IMR-90 (cell line): ENCODE measurements around the gene DYRK1B. TPM values are rescaled to one million over a fixed set of nuclear protein-coding genes. Genes with fewer than 3 reads are reported as not detected.

Experiments used
- ATAC-seq: fragments of 200-7000 bp; cut with Tn5 transposase; 2 replicates; pipeline ENCODE4 v1.9.1; 2020; ENCODE audit warnings: low read depth, mild to moderate bottlenecking, moderate library complexity
- BruUV-seq: library from RNA; stranded (reverse); fragments of 400-500 nt; replicated peaks from 2 replicates; lab custom pipeline; 2021; lab: Mats Ljungman, UMichigan
- CTCF ChIA-PET: fragments of 300-600 bp; formaldehyde crosslinking; extraction: SDS; loops from one replicate; lab custom pipeline; 2021; ENCODE audit warnings: antibody characterized with exemption; lab: Yijun Ruan, JAX
- POLR2A ChIA-PET: fragments of 300-600 bp; sonication (Branson Sonifier 250); formaldehyde crosslinking; loops from one replicate; lab custom pipeline; 2022; ENCODE audit warnings: antibody characterized with exemption; ENCODE audit not compliant: unreplicated experiment; lab: Charles Lee
- DNase-seq: peaks from one replicate; pipeline ENCODE4 v3.0.0; 2013
- H2AFZ ChIP-seq: replicated peaks from 2 replicates; pipeline ENCODE3; 2013; ENCODE audit warnings: low read length, mild to moderate bottlenecking; ENCODE audit not compliant: poor library complexity
- H2AK5ac ChIP-seq: 2 replicates; pipeline ENCODE4 v1.6.1; 2013; ENCODE audit warnings: low read depth, low read length, inconsistent platforms
- H2AK9ac ChIP-seq: replicated peaks from 2 replicates; pipeline ENCODE3; 2013; ENCODE audit warnings: mild to moderate bottlenecking, low read depth, low read length, moderate library complexity; ENCODE audit not compliant: poor library complexity
- H2BK120ac ChIP-seq: 2 replicates; pipeline ENCODE4 v1.6.1; 2013; ENCODE audit warnings: low read depth, low read length, inconsistent platforms
- H2BK15ac ChIP-seq: 3 replicates; pipeline ENCODE4 v1.6.1; 2013; ENCODE audit warnings: low read depth, low read length, inconsistent platforms
- H2BK20ac ChIP-seq: 2 replicates; pipeline ENCODE4 v1.6.1; 2013; ENCODE audit warnings: low read depth, mild to moderate bottlenecking, inconsistent platforms, low read length, moderate library complexity
- H2BK5ac ChIP-seq: 2 replicates; pipeline ENCODE4 v1.6.1; 2013; ENCODE audit warnings: mild to moderate bottlenecking, low read depth, low read length, inconsistent platforms; ENCODE audit not compliant: poor library complexity, severe bottlenecking
- H3K14ac ChIP-seq: replicated peaks from 2 replicates; pipeline ENCODE4 v1.6.1; 2013; ENCODE audit warnings: low read depth, low read length, inconsistent platforms
- H3K18ac ChIP-seq: 2 replicates; pipeline ENCODE4 v1.6.1; 2013; ENCODE audit warnings: low read depth, low read length, control low read depth
- H3K23ac ChIP-seq: 2 replicates; pipeline ENCODE4 v1.6.1; 2013; ENCODE audit warnings: low read depth, low read length, inconsistent platforms
- H3K27ac ChIP-seq: 2 replicates; pipeline ENCODE4 v1.5.1; 2013; ENCODE audit warnings: mild to moderate bottlenecking, control low read depth, low read length; ENCODE audit not compliant: insufficient read depth
- H3K27me3 ChIP-seq: 2 replicates; pipeline ENCODE4 v1.6.1; 2013; ENCODE audit warnings: low read length; ENCODE audit not compliant: control insufficient read depth, insufficient read depth
- H3K36me3 ChIP-seq: 2 replicates; pipeline ENCODE4 v1.6.1; 2013; ENCODE audit warnings: low read length, mixed read lengths; ENCODE audit not compliant: control insufficient read depth, insufficient read depth
- H3K4ac ChIP-seq: 2 replicates; pipeline ENCODE4 v1.6.1; 2013; ENCODE audit warnings: low read depth, low read length, inconsistent platforms
- H3K4me1 ChIP-seq: 2 replicates; pipeline ENCODE4 v1.6.1; 2013; ENCODE audit warnings: low read length, mixed read lengths; ENCODE audit not compliant: control insufficient read depth, insufficient read depth
- H3K4me2 ChIP-seq: 2 replicates; pipeline ENCODE4 v1.6.1; 2013; ENCODE audit warnings: low read depth, mild to moderate bottlenecking, control low read depth, low read length, moderate library complexity
- H3K4me3 ChIP-seq: 2 replicates; pipeline ENCODE4 v1.5.1; 2013; ENCODE audit warnings: low read depth, mild to moderate bottlenecking, control low read depth, low read length, moderate library complexity; ENCODE audit not compliant: insufficient read depth
- H3K56ac ChIP-seq: 2 replicates; pipeline ENCODE4 v1.6.1; 2013; ENCODE audit warnings: low read length, inconsistent platforms; ENCODE audit not compliant: insufficient read depth; ENCODE audit errors: extremely low read depth
- H3K79me1 ChIP-seq, 2 experiments: 2 replicates each; pipeline ENCODE4 v1.6.1; 2013; ENCODE audit warnings: low read length in 2 of 2, inconsistent platforms in 1 of 2, low read depth in 1 of 2
- H3K9ac ChIP-seq: 2 replicates; pipeline ENCODE4 v1.6.1; 2013; ENCODE audit warnings: low read depth, low read length, control low read depth
- H3K9me1 ChIP-seq: 2 replicates; pipeline ENCODE4 v1.6.1; 2013; ENCODE audit warnings: low read length, inconsistent platforms; ENCODE audit not compliant: insufficient read depth
- H3K9me3 ChIP-seq: 2 replicates; pipeline ENCODE4 v1.6.1; 2013; ENCODE audit warnings: low read length; ENCODE audit not compliant: control insufficient read depth, insufficient read depth
- H4K20me1 ChIP-seq: 2 replicates; pipeline ENCODE4 v1.6.1; 2013; ENCODE audit warnings: low read length, inconsistent platforms; ENCODE audit not compliant: insufficient read depth
- H4K5ac ChIP-seq: 2 replicates; pipeline ENCODE4 v1.6.1; 2013; ENCODE audit warnings: mild to moderate bottlenecking, low read depth, low read length, control low read depth
- H4K8ac ChIP-seq, 2 experiments: 2 replicates each; pipeline ENCODE4 v1.6.1; 2013; ENCODE audit warnings: low read depth in 2 of 2, low read length in 2 of 2, control low read depth in 1 of 2, inconsistent platforms in 1 of 2
- H4K91ac ChIP-seq: 2 replicates; pipeline ENCODE4 v1.6.1; 2013; ENCODE audit warnings: low read depth, low read length, inconsistent platforms; ENCODE audit not compliant: insufficient read depth
- ELK1 ChIP-seq: fragments of 150-350 bp; IDR thresholded peaks from 2 replicates; pipeline ENCODE4 v1.6.1; 2016; ENCODE audit warnings: low read depth, mild to moderate bottlenecking, low read length, moderate library complexity, borderline replicate concordance
- MAFK ChIP-seq: IDR thresholded peaks from 2 replicates; pipeline ENCODE4 v1.6.1; 2012; ENCODE audit warnings: low read depth, low read length, improper control_type of control experiment
- MXI1 ChIP-seq: IDR thresholded peaks from 2 replicates; pipeline ENCODE4 v1.6.1; 2012; ENCODE audit warnings: low read depth, mild to moderate bottlenecking, low read length, moderate library complexity, borderline replicate concordance
- RFX5 ChIP-seq: IDR thresholded peaks from 2 replicates; pipeline ENCODE4 v1.8.0; 2012; ENCODE audit warnings: low read depth, mild to moderate bottlenecking, low read length, moderate library complexity
- WGBS, 2 experiments: methylation state at CpG; one replicate each; pipeline versions ENCODE4 v1.1.5 to v1.1.7; 2013; ENCODE audit warnings: missing lambda C conversion rate in 2 of 2; ENCODE audit not compliant: insufficient read length in 1 of 2; ENCODE audit errors: extremely low coverage in 2 of 2; 5-methylcytosine and 5-hydroxymethylcytosine counted together
- dilution Hi-C: fragments of 300-500 bp; cut with HindIII; formaldehyde crosslinking; loops from one replicate; pipeline ENCODE4 v1.14.3; 2018; ENCODE audit warnings: low sequenced_read_pairs; ENCODE audit not compliant: unreplicated experiment
- in situ Hi-C: fragments of 300-500 bp; cut with MboI; formaldehyde crosslinking; loops from 3 replicates; pipeline ENCODE4 v1.14.3; 2019; ENCODE audit warnings: low sequenced_read_pairs, inconsistent platforms, mixed read lengths
- intact Hi-C: fragments of 100-400 bp; cut with micrococcal nuclease; formaldehyde crosslinking; loops from 2 replicates; pipeline ENCODE4 v1.10.0; 2022
- polyA plus RNA-seq, 3 experiments: library from polyadenylated mRNA; depleted of rRNA; stranded (reverse); fragments of >200 nt; gene quantifications; 2 replicates each; pipeline ENCODE4 v1.2.3, GENCODE V29; 2012; ENCODE audit warnings: low replicate concordance in 1 of 3
- total RNA-seq: library from RNA; depleted of rRNA; stranded (reverse); fragments of >200 nt; gene quantifications from 2 replicates; pipeline ENCODE4 v1.2.3, GENCODE V29; 2012

The DYRK1B gene
- total and polyA plus RNA-seq, 2 of the 4 experiments (the other 2 are of a cell fraction), result 2.7 to 11.4 TPM

GRCh38 chr19:39797083-39797482 is 36.9 kb downstream of the DYRK1B start:
- Histone ChIP-seq H3K9ac (no peak overlapping the region), H3K14ac (no peak overlapping the region), H2BK120ac (no peak overlapping the region), H3K4me3 (no peak overlapping the region), H4K91ac (no peak overlapping the region), H2AFZ (no peak overlapping the region), H3K79me1 (no peaks in the 10 kb centered on the region), H2BK20ac (no peak overlapping the region), H2AK5ac (no peak overlapping the region), H3K4me2 (no peak overlapping the region), H3K27me3 (peaks cover 5% of the 10 kb centered on the region), H3K4me1 (no peaks in the 10 kb centered on the region), H3K27ac (no peak overlapping the region), H4K8ac (no peak overlapping the region), H4K5ac (no peak overlapping the region), H3K18ac (no peak overlapping the region), H2BK15ac (no peak overlapping the region), H3K23ac (no peak overlapping the region), H3K9me1 (no peaks in the 10 kb centered on the region), H3K56ac (no peak overlapping the region), H2BK5ac (no peak overlapping the region), H2AK9ac (no peak overlapping the region), H3K9me3 (no peaks in the 10 kb centered on the region), H4K20me1 (no peaks in the 10 kb centered on the region), H3K4ac (no peak overlapping the region), H3K36me3 (no peaks in the 10 kb centered on the region)
- DNase-seq (no peak), ATAC-seq (no peak)
- no CpG with 5 or more reads among the region's 2 CpGs for WGBS, 2 experiments
- TF ChIP-seq MAFK (no peak), RFX5 (no peak), MXI1 (no peak), ELK1 (no peak)
- in situ Hi-C loops, result no loop called here
- CTCF ChIA-PET, result no interaction called here
- intact Hi-C loops, result no loop called here
- dilution Hi-C loops, result no loop called here
- no TSS peak for BruUV-seq
- POLR2A ChIA-PET, result no interaction called here
